Activated CD8-positive, alpha-beta T cell treated with anti-CD3 and anti-CD28 coated beads for 36 hours (primary cell): Measurements from ENCODE around the gene PPT2. TPM values are rescaled to one million over a fixed set of nuclear protein-coding genes. Genes with fewer than 3 reads are reported as not detected.

Experiments used
- ATAC-seq: fragments of 200-7000 bp; cut with Tn5 transposase; one replicate; pipeline ENCODE4 v1.10.0; 2021; ENCODE audit warnings: mild to moderate bottlenecking, moderate library complexity
- CTCF ChIA-PET: fragments of 350-600 bp; sonication (Branson Sonifier 250); formaldehyde crosslinking; loops from one replicate; lab custom pipeline; 2021; ENCODE audit warnings: antibody characterized with exemption; lab: Charles Lee
- POLR2A ChIA-PET: fragments of 350-600 bp; sonication (Branson Sonifier 250); formaldehyde crosslinking; loops from one replicate; lab custom pipeline; 2021; ENCODE audit warnings: antibody characterized with exemption; lab: Charles Lee
- DNase-seq: peaks from one replicate; pipeline ENCODE4 v3.0.0-alpha.2; 2020
- H3K27ac Mint-ChIP-seq: one replicate; pipeline ENCODE4 v1.8.0; 2021; ENCODE audit warnings: mild to moderate bottlenecking, mixed read lengths
- H3K27me3 Mint-ChIP-seq: one replicate; pipeline ENCODE4 v1.8.0; 2021; ENCODE audit warnings: mixed read lengths
- H3K36me3 Mint-ChIP-seq: one replicate; pipeline ENCODE4 v1.8.0; 2021; ENCODE audit warnings: low read depth, mixed read lengths
- H3K4me1 Mint-ChIP-seq: one replicate; pipeline ENCODE4 v1.8.0; 2021; ENCODE audit warnings: low read depth, mixed read lengths
- H3K4me3 Mint-ChIP-seq: one replicate; pipeline ENCODE4 v1.8.0; 2021; ENCODE audit warnings: mild to moderate bottlenecking, moderate library complexity, mixed read lengths
- H3K9me3 Mint-ChIP-seq: one replicate; pipeline ENCODE4 v1.8.0; 2021; ENCODE audit warnings: mixed read lengths
- intact Hi-C: fragments of 100-400 bp; cut with micrococcal nuclease; formaldehyde crosslinking; loops from one replicate; pipeline ENCODE4 v1.10.0; 2022
- total RNA-seq, 2 experiments: library from RNA; stranded (reverse); gene quantifications; one replicate each; pipeline ENCODE4 v1.2.3, GENCODE V29; 2021
- TF ChIP-seq, protein P1 (sequence below): fragments of 200-600 bp; IDR thresholded peaks from one replicate; pipeline ENCODE4 v1.8.0; 2022; ENCODE audit warnings: antibody characterized with exemption, mild to moderate bottlenecking

The PPT2 gene
- total RNA-seq, 2 experiments from 2014 or later: 14.4 to 21.7 TPM

DNA sequence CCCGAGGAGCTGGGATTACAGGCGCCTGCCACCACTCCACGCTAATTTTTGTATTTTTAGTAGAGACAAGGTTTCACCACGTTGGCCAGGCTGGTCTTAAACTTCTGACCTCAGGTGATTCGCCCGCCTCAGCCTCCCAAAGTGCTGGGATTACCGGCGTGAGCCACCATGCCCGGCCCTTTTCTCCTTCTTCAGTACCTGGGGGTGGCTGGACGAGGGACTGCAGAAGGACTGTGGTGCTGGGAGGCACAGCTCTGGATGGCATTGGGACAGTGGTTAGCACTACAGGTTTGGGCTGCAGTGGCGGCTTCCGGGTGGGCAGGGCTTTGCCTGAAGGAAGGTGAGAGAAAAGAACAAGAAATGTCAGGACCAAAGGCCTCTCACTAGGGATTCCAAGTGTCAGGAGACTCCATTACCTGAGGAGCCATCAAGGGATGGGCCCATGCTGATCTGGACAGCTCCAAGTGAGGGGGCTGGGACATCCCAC lies 33.3 kb upstream of the PPT2 start:
- Mint-ChIP-seq H3K4me1 (peaks cover 9% of the 10 kb centered on the region), H3K27me3 (no peaks in the 10 kb centered on the region), H3K36me3 (peaks cover 31% of the 10 kb centered on the region), H3K9me3 (no peaks in the 10 kb centered on the region), H3K4me3 (no peak overlapping the region), H3K27ac (no peak overlapping the region)
- ChIA-PET CTCF (interaction anchor here (4.6 kb wide), 1 partner anchor 29 kb away, joined by 38 read pairs; no protein-coding TSS in a partner anchor), POLR2A (interaction anchor here (1.3 kb wide), 1 partner anchor 20 kb away, joined by 3 read pairs; no protein-coding TSS in a partner anchor)
- no peak for ATAC-seq
- intact Hi-C loops: no loop called here
- TF ChIP-seq, protein P1, sequence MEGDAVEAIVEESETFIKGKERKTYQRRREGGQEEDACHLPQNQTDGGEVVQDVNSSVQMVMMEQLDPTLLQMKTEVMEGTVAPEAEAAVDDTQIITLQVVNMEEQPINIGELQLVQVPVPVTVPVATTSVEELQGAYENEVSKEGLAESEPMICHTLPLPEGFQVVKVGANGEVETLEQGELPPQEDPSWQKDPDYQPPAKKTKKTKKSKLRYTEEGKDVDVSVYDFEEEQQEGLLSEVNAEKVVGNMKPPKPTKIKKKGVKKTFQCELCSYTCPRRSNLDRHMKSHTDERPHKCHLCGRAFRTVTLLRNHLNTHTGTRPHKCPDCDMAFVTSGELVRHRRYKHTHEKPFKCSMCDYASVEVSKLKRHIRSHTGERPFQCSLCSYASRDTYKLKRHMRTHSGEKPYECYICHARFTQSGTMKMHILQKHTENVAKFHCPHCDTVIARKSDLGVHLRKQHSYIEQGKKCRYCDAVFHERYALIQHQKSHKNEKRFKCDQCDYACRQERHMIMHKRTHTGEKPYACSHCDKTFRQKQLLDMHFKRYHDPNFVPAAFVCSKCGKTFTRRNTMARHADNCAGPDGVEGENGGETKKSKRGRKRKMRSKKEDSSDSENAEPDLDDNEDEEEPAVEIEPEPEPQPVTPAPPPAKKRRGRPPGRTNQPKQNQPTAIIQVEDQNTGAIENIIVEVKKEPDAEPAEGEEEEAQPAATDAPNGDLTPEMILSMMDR: no peak
- no peak for DNase-seq

DNA sequence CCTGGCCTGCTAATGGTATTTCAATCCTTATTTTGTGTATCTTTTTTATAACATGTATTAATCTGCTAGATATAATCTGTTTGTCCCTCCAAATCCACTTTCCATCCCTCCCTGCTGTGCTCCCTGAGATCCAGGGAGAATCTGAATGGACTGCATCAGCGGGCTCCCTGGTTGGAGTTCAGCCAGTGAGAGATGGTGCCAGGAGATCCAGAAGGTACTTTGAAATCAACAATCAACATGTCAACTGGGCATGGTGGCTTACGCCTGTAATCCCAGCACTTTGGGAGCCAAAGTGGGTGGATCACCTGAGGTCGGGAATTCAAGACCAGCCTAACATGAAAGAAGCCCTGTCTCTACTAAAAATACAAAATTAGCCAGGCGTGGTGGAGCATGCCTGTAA lies 30.3 kb upstream of the PPT2 start:
- CTCF ChIA-PET: no interaction called here
- Mint-ChIP-seq H3K27ac (no peak overlapping the region), H3K4me3 (no peak overlapping the region), H3K27me3 (no peaks in the 10 kb centered on the region), H3K9me3 (no peaks in the 10 kb centered on the region), H3K36me3 (peaks cover 32% of the 10 kb centered on the region), H3K4me1 (peaks cover 29% of the 10 kb centered on the region)
- no peak for ATAC-seq
- intact Hi-C loops: no loop called here
- POLR2A ChIA-PET: no interaction called here
- no peak for DNase-seq
- TF ChIP-seq, protein P1: no peak

DNA sequence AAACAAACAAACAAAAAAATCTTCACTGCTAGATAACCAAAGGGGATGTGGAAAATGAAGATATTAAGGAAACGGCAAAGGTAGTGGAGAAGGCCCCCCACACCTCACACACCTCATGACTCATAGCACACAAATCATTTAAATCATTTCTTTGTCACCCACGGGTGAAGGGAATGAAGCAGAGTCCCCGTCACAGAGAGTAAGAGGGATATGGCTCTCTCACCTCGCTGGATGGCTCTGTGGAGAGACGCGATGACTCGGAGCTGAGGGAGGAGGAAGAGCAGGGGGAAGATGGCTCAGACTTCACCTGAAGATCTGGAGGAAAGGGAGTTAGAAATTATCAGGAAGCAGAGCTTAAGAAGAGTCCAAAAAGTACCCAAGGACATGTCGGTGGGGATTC lies 27.1 kb upstream of the PPT2 start:
- H3K4me1 Mint-ChIP-seq: peaks cover 37% of the 10 kb centered on the region
- peaks cover 20% of the 10 kb centered on the region for H3K36me3 Mint-ChIP-seq
- intact Hi-C loops: no loop called here
- H3K27me3 Mint-ChIP-seq: no peaks in the 10 kb centered on the region
- peak overlapping the region; percentile 98 for H3K4me3 Mint-ChIP-seq
- ChIA-PET POLR2A (interaction anchor here (1.0 to 4.2 kb wide), 2 partner anchors 9 to 155 kb away, joined by 3 to 23 read pairs; partner anchors contain the start of gene DXO), CTCF (interaction anchor here (0.8 to 4.4 kb wide), 3 partner anchors 9 to 66 kb away, joined by 3 to 41 read pairs (median 5); partner anchors contain the start of gene GPSM3)
- TF ChIP-seq, protein P1: no peak
- ATAC-seq (no peak), DNase-seq (no peak)
- H3K9me3 Mint-ChIP-seq: no peaks in the 10 kb centered on the region
- peak overlapping the region; percentile 97 for H3K27ac Mint-ChIP-seq

DNA sequence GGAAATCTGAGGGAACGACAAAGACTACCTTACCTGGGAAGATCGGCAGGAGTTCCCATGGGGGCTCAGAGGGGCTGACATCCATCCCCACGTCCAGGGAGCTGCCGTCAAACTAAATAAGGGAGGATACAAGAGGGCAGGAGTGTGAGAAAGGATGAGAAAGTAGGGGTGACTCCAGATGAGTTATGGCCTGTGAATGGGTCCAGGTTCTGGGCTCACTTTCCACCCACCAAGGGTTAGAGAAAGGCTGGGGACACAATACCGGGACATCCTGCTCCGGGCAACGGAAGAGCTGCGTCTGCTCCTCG lies 26.6 kb upstream of the PPT2 start:
- no peaks in the 10 kb centered on the region for H3K9me3 Mint-ChIP-seq
- TF ChIP-seq, protein P1: no peak
- H3K4me3 Mint-ChIP-seq: peak overlapping the region; percentile 98
- intact Hi-C loops: no loop called here
- no peak for DNase-seq
- no peak for ATAC-seq
- no peaks in the 10 kb centered on the region for H3K27me3 Mint-ChIP-seq
- ChIA-PET CTCF (interaction anchor here (0.8 to 4.4 kb wide), 5 partner anchors 9 to 68 kb away, joined by 3 to 41 read pairs (median 5); partner anchors contain the start of gene GPSM3), POLR2A (interaction anchor here (1.0 to 4.2 kb wide), 4 partner anchors 10 to 156 kb away, joined by 3 to 23 read pairs (median 5); partner anchors contain the start of gene DXO)
- H3K27ac Mint-ChIP-seq: peak overlapping the region; percentile 97
- H3K4me1 Mint-ChIP-seq: peaks cover 37% of the 10 kb centered on the region
- peaks cover 17% of the 10 kb centered on the region for H3K36me3 Mint-ChIP-seq
